Suppressor macrophage (primary cell): ENCODE measurements around the gene OR52L1.

Experiments
- DNase-seq, 4 experiments: peaks; one replicate each; pipeline ENCODE4 v3.0.0-alpha.2; 2020 to 2022

The OR52L1 gene

DNA sequence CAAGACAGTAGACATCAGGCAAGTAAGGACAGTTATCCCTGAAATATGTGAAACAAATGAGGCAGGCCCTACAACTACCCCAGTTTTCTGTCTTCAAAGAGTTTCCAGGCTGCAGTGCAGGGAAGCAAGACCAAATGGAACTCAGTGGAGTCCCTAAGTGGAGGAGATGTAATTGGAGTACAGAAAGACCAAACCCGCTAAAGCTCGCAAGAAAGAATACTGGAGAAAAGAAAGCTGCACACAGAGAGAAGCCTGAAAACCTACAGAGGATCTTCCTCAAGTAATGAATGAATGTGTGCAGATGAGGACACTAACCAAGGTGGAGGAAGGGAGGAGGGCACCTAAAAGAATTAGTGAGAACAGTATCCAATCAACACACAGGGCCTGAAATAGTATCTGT, 46.0 kb downstream of the OR52L1 start:
- no peak for DNase-seq

DNA sequence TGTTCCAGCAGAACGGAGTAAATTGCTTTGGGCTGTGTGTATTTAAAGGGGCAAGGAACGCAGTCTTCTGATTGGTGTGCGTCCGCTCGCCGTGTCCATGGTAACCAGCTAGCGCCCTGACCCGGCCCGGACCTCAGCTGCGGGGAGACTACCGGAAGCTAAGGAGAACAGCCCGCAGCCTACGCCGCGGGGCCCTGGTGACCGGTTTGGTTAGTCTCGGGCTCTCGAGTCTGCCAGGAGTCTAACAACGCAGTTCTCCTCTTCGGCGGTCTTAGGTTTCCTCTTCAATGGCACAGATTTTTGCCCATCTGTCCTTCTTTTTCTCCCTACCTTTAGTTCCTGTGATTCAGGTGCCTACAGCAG, 48.2 kb downstream of the OR52L1 start:
- no peak for DNase-seq

DNA sequence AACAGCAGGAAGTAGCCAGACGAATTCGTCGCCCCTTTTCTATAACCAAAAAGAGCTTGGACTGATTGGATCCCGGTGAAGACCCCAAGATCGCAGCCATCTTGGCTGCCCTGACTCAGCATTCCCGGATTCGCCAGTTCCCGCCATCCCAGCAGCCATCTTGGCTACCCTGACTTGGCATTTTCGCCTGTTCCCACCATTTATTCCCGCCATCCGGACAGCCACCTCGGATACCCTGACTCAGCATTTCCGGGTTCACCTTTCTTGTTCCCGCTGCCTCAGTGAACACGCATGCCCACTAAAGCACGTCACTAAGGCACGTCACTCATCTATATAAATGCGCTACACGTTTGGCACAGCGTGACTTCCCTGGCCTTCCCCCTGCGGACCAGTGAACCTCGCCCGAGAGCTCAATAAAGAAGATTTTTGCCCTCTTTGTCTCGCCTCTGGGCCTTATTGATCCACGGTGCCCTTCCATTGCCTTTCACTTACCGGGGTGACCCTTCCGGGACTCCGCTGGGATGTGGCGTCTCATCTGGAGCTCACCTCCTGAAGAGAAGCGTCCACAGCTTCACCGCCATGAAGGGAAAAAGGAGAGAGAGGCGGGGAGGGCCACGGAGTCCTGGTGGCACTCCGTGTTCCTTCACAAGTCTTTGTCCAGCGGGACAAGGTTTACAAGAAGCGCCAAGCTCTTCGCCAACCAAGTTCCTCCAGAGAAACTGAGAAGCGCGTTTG, 48.8 kb downstream of the OR52L1 start:
- no peak for DNase-seq
